K562 (cell line): ENCODE results near the gene CEMIP. TPM values are rescaled to one million over a fixed set of nuclear protein-coding genes. Genes with fewer than 3 reads are reported as not detected.

Experiments
- DACH1 ChIP-seq: fragments of 450-650 bp; IDR thresholded peaks from 2 replicates; pipeline ENCODE4 v1.6.1; 2018; ENCODE audit not compliant: partially characterized antibody
- PRPF4 ChIP-seq: fragments of 200-400 bp; formaldehyde crosslinking; IDR thresholded peaks from one replicate; pipeline ENCODE4 v1.6.1; 2017; ENCODE audit warnings: low read length, low read depth, mild to moderate bottlenecking; ENCODE audit not compliant: insufficient read depth, poor library complexity, severe bottlenecking
- RAD21 ChIP-seq, 2 experiments: fragments of 250-450 bp in 1 of 2; fragments of 450-650 bp in 1 of 2; sonication (Bioruptor Pico) in 1 of 2; formaldehyde crosslinking in 1 of 2; IDR thresholded peaks in 1 of 2; conservative IDR thresholded peaks in 1 of 2; 2 replicates each; pipeline versions ENCODE4 v1.4.0 to v1.8.0; 2020 to 2022; ENCODE audit warnings: mild to moderate bottlenecking in 2 of 2, moderate library complexity in 1 of 2
- SMC3 ChIP-seq: conservative IDR thresholded peaks from 2 replicates; pipeline ENCODE4 v1.6.1; 2011; ENCODE audit warnings: low read depth, low read length, improper control_type of control experiment; ENCODE audit not compliant: insufficient read depth
- polyA plus RNA-seq, 8 experiments: library from polyadenylated mRNA; depleted of rRNA in 4 of 8; stranded (reverse) in 5 of 8; unstranded in 3 of 8; fragments of >200 nt; fragmentation: Nextera tagmentation in 2 of 8; fragmentation: Illumina TruSeq in 1 of 8; extraction: Ambion mirVana in 2 of 8; extraction: Trizol in 1 of 8; gene quantifications; 2 replicates each; pipeline versions ENCODE4 v1.2.1 to v1.2.3, GENCODE V29; 2011 to 2014; ENCODE audit warnings: inconsistent platforms in 1 of 8, missing spikeins in 1 of 8
- total RNA-seq, 7 experiments: library from RNA; depleted of rRNA in 6 of 7; stranded (reverse); fragments of >200 nt in 6 of 7; fragmentation: Illumina TruSeq in 2 of 7; extraction: Trizol in 2 of 7; gene quantifications; 2 replicates each; pipeline versions ENCODE4 v1.2.1 to v1.2.3, GENCODE V29; 2011 to 2021; ENCODE audit warnings: low replicate concordance in 1 of 7
- TF ChIP-seq, protein P1 (sequence below): fragments of 450-650 bp; IDR thresholded peaks from 2 replicates; pipeline ENCODE4 v1.7.0; 2016; ENCODE audit warnings: borderline replicate concordance
- TF ChIP-seq, protein P2 (sequence below), 3 experiments: IDR thresholded peaks in 2 of 3; conservative IDR thresholded peaks in 1 of 3; 2 replicates each; pipeline ENCODE4 v1.5.1; 2011 to 2012; ENCODE audit warnings: low read length in 3 of 3, mild to moderate bottlenecking in 3 of 3, control low read depth in 2 of 3, improper control_type of control experiment in 1 of 3, inconsistent platforms in 1 of 3, low read depth in 1 of 3, mixed read lengths in 1 of 3, moderate library complexity in 1 of 3; ENCODE audit not compliant: insufficient read depth in 2 of 3

Gene CEMIP
- total and polyA plus RNA-seq, 9 of the 15 experiments (the other 6 are each of a cell fraction or from before 2014, with no cell fraction given) = 0.33 TPM; not detected in 8

DNA sequence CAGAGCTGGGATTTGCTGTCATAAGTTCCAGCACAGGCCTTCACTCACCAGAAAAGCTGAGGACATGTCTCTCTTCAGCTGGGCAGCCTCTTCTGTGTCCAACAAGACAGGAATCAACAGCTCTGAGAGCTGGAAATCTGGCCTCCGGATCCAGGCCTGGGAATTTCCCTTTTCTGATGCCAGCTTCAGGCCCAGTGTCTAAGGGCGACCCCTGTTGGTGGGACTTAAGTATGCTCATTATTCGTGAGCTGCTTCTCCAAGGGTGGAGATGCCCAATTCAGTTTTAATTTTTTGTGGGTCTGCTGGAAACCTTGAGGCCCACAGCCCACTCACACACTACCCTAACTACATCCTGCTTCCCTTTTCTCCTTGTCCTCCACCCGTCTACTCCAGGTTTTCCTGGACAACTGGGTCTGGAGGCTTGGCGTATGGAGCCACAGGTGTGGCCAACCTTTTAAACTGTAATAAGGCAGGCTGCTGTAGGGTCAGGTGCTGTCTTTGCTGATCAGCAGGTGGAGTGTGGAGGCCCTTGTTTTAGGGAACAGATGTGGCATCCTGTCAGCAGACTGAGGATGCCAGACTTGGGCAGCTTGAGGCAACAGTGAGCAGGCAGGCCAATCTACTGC is 2.6 kb upstream of the CEMIP start (continued):
- TF ChIP-seq, protein P1, sequence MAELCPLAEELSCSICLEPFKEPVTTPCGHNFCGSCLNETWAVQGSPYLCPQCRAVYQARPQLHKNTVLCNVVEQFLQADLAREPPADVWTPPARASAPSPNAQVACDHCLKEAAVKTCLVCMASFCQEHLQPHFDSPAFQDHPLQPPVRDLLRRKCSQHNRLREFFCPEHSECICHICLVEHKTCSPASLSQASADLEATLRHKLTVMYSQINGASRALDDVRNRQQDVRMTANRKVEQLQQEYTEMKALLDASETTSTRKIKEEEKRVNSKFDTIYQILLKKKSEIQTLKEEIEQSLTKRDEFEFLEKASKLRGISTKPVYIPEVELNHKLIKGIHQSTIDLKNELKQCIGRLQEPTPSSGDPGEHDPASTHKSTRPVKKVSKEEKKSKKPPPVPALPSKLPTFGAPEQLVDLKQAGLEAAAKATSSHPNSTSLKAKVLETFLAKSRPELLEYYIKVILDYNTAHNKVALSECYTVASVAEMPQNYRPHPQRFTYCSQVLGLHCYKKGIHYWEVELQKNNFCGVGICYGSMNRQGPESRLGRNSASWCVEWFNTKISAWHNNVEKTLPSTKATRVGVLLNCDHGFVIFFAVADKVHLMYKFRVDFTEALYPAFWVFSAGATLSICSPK = no peak
- TF ChIP-seq PRPF4 (no peak), RAD21 (CRISPR knock-in tag; conservative IDR thresholded peaks at IDR 0.05 in 1 of 2, IDR thresholded peaks at IDR 0.05 in 1 of 2) (peak; percentile 54 to 81), DACH1 (no peak), SMC3 (peak; percentile 40; the same call in 1 of the 2 replicates)
- TF ChIP-seq, protein P2, sequence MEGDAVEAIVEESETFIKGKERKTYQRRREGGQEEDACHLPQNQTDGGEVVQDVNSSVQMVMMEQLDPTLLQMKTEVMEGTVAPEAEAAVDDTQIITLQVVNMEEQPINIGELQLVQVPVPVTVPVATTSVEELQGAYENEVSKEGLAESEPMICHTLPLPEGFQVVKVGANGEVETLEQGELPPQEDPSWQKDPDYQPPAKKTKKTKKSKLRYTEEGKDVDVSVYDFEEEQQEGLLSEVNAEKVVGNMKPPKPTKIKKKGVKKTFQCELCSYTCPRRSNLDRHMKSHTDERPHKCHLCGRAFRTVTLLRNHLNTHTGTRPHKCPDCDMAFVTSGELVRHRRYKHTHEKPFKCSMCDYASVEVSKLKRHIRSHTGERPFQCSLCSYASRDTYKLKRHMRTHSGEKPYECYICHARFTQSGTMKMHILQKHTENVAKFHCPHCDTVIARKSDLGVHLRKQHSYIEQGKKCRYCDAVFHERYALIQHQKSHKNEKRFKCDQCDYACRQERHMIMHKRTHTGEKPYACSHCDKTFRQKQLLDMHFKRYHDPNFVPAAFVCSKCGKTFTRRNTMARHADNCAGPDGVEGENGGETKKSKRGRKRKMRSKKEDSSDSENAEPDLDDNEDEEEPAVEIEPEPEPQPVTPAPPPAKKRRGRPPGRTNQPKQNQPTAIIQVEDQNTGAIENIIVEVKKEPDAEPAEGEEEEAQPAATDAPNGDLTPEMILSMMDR (IDR thresholded peaks at IDR 0.05 in 2 of 3, conservative IDR thresholded peaks at IDR 0.05 in 1 of 3; ENCODE audit: insufficient read depth in 2 of 3, low read depth in 1 of 3, low read length in 3 of 3) = peak; percentile 74 to 83 (median 83)
